Coronary artery (tissue), 2 donors: ENCODE data around the gene GRID1.

Source experiments
- DNase-seq: peaks from one replicate; pipeline ENCODE4 v3.0.0-alpha.2; 2017; ENCODE audit warnings: low spot score
- H3K27ac ChIP-seq, 2 donors: fragments of 200-600 bp; sonication (generic); one replicate each; pipeline ENCODE4 v1.5.1; 2016 to 2019
- H3K4me3 ChIP-seq: fragments of 200-600 bp; sonication (generic); 2 replicates; pipeline ENCODE4 v1.5.1; 2016; ENCODE audit warnings: mild to moderate bottlenecking, moderate library complexity
- CTCF ChIP-seq: fragments of 200-600 bp; sonication (generic); IDR thresholded peaks from one replicate; pipeline ENCODE4 v1.5.1; 2019; ENCODE audit warnings: antibody characterized with exemption

Gene GRID1

DNA sequence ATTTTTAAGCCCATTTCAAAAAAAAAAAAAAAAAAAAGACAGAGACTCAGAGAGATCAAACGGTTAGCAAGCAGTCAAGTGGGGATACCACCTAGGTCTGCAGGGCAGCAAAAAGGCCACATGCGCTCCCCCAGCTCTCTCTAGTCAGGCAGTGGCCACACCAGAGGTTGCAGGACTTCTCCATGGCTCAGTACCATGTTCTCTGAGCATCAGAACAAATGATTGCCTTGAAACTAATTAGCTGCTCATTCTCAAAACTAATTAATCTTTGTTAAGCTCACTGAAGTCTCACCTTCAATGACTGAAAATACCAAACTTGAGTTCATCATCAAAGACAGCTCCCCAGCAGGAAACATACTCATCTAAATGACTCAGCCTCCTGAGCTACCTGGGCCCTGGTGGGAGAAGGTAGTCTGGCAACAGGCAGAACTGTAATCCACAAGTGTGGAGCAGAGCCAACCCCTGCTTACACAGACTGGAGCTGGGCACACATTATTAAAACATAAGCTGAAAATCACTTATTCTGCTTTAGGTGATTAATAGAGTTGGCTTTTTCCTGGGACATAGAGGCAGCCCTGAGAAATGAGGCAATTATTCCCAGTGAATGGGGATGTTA is 319.6 kb downstream of the GRID1 start:
- H3K4me3 ChIP-seq: no peak overlapping the region
- H3K27ac ChIP-seq: no peak overlapping the region
- peak; percentile 26 for DNase-seq
- TF ChIP-seq CTCF: no peak

GRCh38 chr10:86045896-86046295 is 320.7 kb downstream of the GRID1 start:
- no peak overlapping the region for H3K4me3 ChIP-seq
- no peak for TF ChIP-seq CTCF

GRCh38 chr10:86044029-86044428 is 322.6 kb downstream of the GRID1 start:
- Histone ChIP-seq H3K4me3 (no peak overlapping the region), H3K27ac (no peak overlapping the region)
- no peak for DNase-seq
- no peak for TF ChIP-seq CTCF

More at GRCh38 chr10:86045896-86046295, 320.7 kb downstream of the GRID1 start:
- no peak overlapping the region for H3K27ac ChIP-seq
- no peak for DNase-seq

GRCh38 chr10:86043236-86043635 is 323.4 kb downstream of the GRID1 start:
- H3K27ac ChIP-seq: no peak overlapping the region
- no peak for TF ChIP-seq CTCF
- DNase-seq: peak; percentile 54
- H3K4me3 ChIP-seq: no peak overlapping the region

DNA sequence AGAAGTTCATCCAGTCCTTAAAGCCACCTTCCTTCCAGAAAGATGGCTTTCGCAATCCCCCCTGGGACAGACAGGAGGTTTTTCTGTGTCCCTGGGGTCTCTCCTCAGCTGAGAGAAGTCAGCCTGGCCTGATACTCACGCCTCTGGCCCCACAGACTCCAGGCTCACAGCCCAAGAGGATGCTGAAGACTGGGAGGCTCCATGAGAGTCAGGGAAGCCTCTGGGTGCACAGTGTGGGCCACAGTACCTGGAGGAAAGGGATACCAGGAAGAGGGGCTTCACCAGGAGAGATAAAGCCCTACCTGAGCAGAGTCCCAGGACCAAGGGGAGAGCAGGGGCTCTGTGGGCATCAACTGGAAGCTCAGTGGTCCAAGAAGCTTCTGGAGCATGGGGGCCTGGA is 324.4 kb downstream of the GRID1 start:
- Histone ChIP-seq H3K4me3 (no peak overlapping the region), H3K27ac (no peak overlapping the region)
- no peak for DNase-seq
- no peak for TF ChIP-seq CTCF

DNA sequence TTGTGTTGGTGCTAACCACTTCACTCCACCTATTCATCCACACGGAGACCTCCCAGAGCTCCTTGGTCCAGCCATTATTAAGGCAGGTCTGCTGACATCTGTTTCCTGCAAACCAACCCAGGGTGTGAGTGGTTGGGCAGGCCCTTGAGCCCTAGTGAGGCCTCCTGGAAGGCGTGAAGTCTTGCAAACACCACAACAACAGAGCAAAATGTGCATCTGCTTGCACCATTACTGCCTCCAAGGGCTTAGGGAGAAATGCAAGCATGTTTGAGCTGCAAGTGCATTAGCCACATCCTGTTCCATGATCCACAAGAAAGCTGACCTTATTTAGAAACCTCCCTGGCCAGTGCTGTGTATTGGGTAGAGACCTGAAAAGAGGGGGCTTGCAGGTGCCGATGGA is 325.5 kb downstream of the GRID1 start:
- Histone ChIP-seq H3K27ac (no peak overlapping the region), H3K4me3 (no peak overlapping the region)
- no peak for TF ChIP-seq CTCF
- DNase-seq: peak; percentile 28

GRCh38 chr10:86038371-86038770 is 328.2 kb downstream of the GRID1 start:
- DNase-seq: peak; percentile 26
- no peak for TF ChIP-seq CTCF
- Histone ChIP-seq H3K4me3 (no peak overlapping the region), H3K27ac (no peak overlapping the region)
